Middle frontal gyrus (tissue), 1 donor: ENCODE results near the gene IL7R.

Source experiments
- DNase-seq: peaks from one replicate; pipeline ENCODE4 v3.0.0-alpha.2; 2015; ENCODE audit warnings: low spot score; ENCODE audit errors: extremely low spot score

Gene IL7R

DNA sequence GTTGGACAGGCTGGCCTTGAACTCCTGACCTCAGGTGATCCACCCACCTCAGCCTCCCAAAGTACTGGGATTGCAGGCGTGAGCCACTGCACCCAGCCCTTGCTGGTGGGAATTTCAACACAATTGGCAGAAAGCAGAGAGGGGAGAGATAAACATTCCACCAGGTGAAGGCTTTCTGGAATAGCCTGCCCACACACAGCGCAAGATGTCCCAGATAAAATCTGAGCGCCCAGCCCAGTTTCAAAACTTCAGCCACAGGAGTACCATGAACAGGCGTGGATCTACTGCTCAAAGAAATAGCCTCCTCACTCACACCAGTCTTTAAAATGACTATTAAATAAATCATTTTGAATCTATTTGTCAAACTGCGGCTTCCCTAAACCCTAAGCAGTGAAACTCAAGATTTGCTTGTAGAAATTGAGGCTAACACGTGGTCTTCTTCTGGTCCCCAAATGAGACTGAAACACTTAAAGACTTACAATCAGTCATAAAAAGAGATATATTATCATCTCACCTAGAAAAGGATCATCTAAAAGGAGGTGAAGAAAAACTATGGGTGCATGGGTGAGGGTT lies 47.0 kb downstream of the IL7R start:
- DNase-seq = no peak

DNA sequence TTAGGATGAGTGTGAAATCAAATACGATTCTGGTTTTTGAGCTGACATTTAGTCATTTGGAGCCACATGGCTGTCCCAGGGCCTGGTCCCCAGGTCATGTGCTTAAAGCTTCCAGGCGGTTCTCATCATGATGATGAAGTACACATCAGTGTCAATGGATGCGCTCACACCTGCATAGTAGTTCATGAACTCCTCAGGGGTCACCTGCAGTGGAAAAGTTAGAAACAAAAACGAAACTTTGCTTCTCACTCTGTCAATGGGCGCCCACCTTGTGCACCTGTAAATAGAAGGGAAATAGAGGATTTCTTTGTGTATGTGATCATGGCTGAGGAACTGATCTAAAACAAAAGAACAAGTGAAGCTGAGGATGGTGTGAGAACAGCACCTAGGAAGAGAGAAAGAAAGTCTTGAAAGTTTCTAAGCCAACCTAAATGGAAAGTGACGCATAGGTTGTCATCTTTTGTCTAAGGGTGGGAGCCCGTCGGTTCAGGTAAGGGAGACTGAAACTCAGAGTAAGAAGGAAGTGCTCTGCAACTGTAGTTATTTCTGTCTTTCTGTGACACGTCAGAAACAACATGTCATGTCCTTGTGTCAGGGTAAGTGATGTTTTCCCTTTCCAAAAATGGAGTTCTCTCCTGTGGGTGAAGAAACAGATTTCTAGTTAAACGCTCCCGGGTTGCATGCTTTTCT lies 47.9 kb downstream of the IL7R start:
- DNase-seq = no peak

DNA sequence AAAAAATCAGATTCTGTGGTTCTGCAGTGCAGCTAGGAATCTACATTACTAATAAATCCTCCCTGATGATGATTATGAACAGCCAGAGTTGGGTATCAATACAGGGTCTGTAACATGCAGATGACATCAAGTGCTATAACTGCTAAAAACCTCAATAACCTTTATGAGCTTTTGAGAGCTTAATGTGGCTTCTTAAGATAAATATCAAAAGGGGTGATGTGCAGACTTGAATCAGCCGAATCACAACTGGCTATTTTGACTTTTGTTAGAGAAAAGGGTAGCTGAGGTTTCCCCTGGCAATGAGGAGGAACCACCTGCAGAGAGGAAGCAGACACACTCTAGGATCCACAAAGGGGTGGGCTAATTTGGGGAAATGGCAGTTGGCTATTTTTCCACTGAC lies 51.5 kb downstream of the IL7R start:
- DNase-seq = no peak

DNA sequence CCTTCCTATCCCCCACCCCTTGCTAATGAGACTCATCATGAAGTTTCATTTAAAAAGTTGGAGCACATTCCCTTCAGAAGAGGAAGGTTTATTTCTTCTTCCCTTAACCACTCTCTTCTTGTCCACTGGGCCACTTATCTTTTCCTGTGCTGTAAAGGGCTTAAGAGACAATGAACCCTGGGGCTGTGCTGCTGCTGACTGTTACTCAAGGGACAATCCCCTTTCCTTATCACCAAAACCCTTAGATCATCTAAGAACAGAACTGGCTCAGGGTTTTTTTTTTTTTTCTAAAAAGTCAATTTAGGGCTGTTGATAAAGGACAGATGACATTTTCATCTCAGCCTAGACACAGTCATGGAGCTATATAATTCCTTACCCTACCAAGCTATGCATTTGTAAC lies 52.1 kb downstream of the IL7R start:
- no peak for DNase-seq

DNA sequence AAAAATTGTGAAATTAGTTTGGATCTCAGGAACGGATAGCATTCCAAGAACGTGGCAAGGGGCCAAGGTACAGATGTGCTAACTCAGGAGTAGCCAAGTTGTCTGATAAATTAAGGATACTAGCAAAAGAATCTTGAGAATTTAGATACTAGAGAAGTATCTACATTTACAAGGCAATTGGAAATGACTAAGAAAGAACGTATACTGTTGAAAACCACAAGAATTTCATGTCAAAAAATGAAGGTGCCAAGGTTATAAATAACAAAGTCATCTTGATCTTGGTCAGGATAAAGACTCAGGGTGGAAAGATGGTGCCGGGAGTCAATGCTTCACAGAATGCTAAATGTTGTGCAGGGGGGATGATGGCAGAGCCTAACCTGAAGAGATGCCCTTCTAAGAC lies 62.5 kb downstream of the IL7R start:
- DNase-seq = no peak

DNA sequence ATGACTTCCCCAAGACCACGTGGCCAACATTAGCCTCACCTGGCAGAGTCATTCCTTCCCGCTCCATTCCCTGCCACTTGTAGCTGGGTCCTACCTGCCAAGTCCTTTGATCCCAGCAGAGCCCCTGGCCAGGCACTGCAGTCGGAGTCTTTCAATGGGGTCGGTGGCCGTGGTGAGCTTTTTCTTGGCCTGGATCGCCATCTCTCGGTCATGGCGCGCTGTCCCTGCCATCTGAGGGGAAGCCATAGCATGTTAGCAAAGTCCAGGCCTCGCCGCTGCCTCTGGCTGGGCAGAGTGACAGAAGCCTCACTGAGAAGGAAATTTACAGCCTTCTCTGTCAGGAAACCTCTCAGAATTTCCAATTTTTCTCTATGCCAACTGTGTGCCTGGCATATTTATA lies 64.2 kb downstream of the IL7R start:
- peak; percentile 25 for DNase-seq

DNA sequence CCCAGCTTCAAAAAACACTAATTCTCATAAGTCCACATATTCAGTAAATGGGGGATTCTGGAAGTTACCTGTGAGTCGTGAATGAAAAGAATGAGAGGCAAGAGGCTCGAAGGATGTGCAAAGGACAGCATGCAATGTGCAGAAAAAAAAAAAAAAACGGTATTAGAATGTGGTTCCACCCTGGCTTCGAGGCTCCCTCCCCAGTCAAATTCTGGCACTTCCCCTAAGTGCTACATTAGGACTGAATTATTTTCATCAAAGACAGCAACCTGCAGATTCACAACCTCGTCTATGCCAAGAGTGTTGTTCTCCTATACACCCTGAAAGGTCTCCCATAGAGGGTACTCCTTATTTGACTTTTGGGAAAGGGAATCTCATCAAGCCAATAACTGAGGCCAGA lies 65.2 kb downstream of the IL7R start:
- no peak for DNase-seq

DNA sequence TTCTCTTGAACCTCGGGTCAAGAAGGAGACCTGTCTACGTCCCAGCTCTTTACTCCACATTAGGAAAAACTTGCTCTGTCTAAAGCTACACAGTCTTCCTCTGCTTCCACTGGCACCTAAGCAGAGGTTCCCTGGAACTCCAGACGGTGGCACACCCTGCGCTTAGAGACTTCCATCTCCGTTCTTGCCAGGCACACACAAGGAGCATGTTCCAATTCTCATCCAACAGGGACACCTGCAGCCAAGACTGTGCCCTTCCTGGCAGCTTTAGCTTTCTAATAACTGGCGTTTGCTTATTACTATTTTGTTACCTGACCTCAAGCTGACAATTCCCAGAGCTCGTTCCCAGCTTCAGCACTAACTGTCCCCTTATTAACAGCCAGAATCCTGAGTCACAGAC lies 65.8 kb downstream of the IL7R start:
- DNase-seq = no peak

DNA sequence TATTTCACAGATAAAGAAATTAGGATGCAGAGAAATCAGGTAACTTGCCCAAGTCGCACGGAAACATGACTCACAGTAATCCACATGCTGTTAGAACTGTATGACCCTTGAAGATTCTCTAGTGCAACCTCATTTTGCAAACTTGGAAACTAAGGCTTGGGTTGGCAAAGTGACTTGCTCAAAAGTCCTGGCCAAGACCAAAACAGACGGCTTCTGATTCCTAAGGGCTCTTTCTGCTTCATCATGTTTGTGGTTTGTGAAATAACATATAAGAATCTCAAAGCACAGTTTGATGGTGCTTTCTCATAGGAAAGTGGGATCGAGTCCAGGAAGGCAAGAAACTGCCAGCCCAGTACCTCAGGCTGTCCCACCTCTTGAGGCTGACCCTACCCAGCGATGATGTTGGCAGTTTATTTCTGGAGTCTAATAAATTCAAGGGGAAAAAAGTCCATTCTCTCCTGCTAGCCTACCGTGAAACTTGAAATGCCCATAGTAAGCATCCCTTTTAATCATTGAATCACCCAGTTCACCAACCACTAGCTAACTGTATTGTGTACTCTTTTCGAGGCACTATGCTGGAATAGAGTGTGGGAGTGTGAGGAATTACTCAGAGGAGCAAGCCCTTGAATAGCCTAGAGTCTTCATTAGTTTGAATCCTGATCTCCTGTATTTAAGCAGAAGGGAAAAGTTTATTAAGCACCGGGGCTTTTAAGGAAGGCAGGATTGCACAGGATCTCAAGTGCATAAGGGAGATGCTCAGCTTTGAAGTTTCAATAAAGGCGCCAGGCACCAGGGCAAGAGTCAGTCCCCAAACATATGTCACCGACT lies 67.6 kb downstream of the IL7R start:
- DNase-seq = no peak

DNA sequence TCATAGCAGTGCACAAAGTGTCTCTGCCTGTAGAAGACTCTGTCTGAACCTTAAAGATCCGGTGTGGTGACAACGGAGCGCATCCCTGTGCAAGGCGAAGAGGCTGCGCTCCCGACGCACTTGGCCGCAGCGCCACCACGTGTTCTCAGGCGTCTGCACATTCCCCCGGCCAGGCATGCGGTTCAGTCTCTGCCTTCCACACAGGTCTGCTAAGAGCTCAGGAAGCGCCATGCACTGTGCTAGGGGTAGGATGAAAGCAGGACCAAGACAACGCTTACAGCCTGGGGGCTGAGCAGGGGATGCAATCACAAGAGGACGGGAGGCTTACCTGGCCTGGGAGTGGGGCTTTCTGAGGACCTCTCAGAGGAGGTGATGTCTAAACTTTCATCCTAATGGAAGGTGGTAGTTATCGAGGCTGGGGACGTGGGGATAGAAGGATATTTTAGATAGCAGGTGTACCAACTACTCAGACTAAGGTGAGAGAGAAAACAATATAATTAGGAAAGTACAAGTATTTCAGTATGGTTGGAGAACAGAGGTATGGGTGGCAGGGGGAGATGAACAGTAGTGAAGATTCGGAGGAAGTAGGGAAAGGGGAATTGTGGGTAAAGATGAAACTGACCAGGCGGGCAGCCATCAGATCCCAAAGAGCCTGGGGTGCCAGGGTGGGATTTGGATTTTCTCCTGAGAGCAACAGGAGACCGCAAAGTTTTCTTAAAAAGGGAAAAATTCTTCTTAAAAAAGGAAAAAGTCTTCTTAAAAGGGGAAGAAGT lies 68.4 kb downstream of the IL7R start:
- DNase-seq = peak; percentile 58

DNA sequence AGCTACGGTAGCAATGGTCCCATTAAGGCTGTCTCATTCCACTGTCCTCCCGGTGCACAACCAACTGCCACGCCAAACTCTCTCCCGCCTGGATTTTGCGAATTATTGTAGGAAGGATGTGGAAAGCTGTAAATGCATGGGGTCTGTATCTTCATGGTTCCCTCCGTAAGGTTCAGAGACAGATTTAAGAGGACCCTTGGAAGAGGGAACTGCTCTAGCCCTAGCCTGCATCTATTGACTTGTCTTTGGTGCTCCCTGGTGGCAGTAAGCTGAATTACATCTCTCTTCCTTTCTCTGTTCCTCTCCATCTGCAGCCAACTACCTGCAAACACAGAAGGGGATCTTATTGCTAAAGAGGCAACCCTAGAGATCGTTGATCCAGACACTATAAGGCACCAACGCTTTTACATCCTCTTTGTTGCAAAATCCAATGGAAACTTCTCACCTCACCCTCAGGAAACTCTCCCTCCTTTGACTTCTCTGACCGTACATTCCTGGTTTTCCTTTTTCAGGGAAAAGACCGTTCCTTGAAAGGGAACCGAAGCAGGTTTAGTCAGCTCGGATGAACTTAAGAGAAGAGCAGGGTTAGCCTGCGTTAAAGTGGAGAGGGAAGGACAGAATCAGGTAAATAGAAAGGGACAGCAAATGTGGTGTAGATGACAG lies 69.8 kb downstream of the IL7R start:
- peak; percentile 36 for DNase-seq
